SKM-1 (cell line): Measurements from ENCODE around the gene DHRSX.
"Not testable (repeated sequence)": the region's sequence is repeated elsewhere in the genome, so short reads cannot be mapped to it uniquely, and the experiment has no call there.

Source experiments
- DNase-seq: peaks from one replicate; lab custom pipeline; 2025; ENCODE audit not compliant: unreplicated experiment; lab: John Stamatoyannopoulos, UW

DHRSX gene

GRCh38 chrX:2360731-2361130, 140.0 kb downstream of the DHRSX start:
- no peak for DNase-seq

GRCh38 chrX:2359522-2359921, 141.3 kb downstream of the DHRSX start:
- not testable (repeated sequence) for DNase-seq

GRCh38 chrX:2351999-2352995, 148.5 kb downstream of the DHRSX start:
- no peak for DNase-seq

- DNase-seq, result no peak
Observed at GRCh38 chrX:2351321-2351720, 149.5 kb downstream of the DHRSX start.

- DNase-seq, result not testable (repeated sequence)
Observed at GRCh38 chrX:2350703-2351102, 150.1 kb downstream of the DHRSX start.

GRCh38 chrX:2350036-2350435, 150.7 kb downstream of the DHRSX start:
- not testable (repeated sequence) for DNase-seq

- DNase-seq, result no peak
Observed at GRCh38 chrX:2348211-2348610, 152.6 kb downstream of the DHRSX start.

- no peak for DNase-seq
Observed at GRCh38 chrX:2346158-2346557, 154.6 kb downstream of the DHRSX start.

GRCh38 chrX:2345562-2345961, 155.2 kb downstream of the DHRSX start:
- DNase-seq, result no peak

GRCh38 chrX:2343413-2343812, 157.4 kb downstream of the DHRSX start:
- no peak for DNase-seq

- DNase-seq, result no peak
Observed at GRCh38 chrX:2342874-2343273, 157.9 kb downstream of the DHRSX start.

GRCh38 chrX:2342281-2342688, 158.5 kb downstream of the DHRSX start:
- DNase-seq, result no peak

- no peak for DNase-seq
Observed at GRCh38 chrX:2340991-2341390, 159.8 kb downstream of the DHRSX start.

- DNase-seq, result no peak
Observed at GRCh38 chrX:2336181-2336580, 164.6 kb downstream of the DHRSX start.

- DNase-seq, result no peak
Observed at GRCh38 chrX:2334237-2334636, 166.5 kb downstream of the DHRSX start.

GRCh38 chrX:2332252-2332651, 168.5 kb downstream of the DHRSX start:
- DNase-seq, result no peak

- no peak for DNase-seq
Observed at GRCh38 chrX:2330910-2331309, 169.9 kb downstream of the DHRSX start.

- DNase-seq, result no peak
Observed at GRCh38 chrX:2330487-2330886, 170.3 kb downstream of the DHRSX start.

- DNase-seq, result no peak
Observed at GRCh38 chrX:2327423-2327822, 173.4 kb downstream of the DHRSX start.

- DNase-seq, result no peak
Observed at GRCh38 chrX:2325076-2325784, 175.5 kb downstream of the DHRSX start.

- DNase-seq, result no peak
Observed at GRCh38 chrX:2324151-2324550, 176.6 kb downstream of the DHRSX start.

- no peak for DNase-seq
Observed at GRCh38 chrX:2321411-2321810, 179.4 kb downstream of the DHRSX start.
